ENCODE results near the gene ATXN1.

DNA sequence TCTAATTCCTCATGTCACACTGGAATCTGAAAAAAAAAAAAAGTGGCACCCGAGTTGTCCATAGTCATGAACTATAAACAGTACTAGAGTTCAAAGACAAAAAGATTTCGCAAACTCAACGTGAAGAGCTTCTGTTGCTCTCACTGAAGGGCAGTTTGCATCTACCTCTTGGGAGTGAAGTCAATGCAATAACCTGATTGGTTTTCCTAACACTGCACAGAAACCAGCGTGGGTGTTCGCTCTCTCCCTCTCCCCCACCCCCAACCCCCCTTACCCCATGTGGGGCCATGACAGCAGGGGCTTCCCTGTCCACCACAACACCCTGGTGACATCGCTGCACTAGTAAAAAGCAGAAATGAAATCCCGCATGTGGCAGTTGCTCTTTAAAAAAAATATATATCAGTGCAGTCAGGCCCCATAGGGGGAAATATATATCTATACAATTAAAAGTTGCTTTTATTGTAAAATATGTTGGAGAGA, 456.0 kb downstream of the ATXN1 start:
- TF ChIP-seq, protein P1, sequence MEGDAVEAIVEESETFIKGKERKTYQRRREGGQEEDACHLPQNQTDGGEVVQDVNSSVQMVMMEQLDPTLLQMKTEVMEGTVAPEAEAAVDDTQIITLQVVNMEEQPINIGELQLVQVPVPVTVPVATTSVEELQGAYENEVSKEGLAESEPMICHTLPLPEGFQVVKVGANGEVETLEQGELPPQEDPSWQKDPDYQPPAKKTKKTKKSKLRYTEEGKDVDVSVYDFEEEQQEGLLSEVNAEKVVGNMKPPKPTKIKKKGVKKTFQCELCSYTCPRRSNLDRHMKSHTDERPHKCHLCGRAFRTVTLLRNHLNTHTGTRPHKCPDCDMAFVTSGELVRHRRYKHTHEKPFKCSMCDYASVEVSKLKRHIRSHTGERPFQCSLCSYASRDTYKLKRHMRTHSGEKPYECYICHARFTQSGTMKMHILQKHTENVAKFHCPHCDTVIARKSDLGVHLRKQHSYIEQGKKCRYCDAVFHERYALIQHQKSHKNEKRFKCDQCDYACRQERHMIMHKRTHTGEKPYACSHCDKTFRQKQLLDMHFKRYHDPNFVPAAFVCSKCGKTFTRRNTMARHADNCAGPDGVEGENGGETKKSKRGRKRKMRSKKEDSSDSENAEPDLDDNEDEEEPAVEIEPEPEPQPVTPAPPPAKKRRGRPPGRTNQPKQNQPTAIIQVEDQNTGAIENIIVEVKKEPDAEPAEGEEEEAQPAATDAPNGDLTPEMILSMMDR (conservative IDR thresholded peaks at IDR 0.05; ENCODE audit: low read depth, low read length), result no peak
- TF ChIP-seq EZH2 (IDR thresholded peaks at IDR 0.05; ENCODE audit: borderline replicate concordance, low read depth, low read length, poor library complexity, severe bottlenecking), result no peak
